ENCODE measurements around the gene SRGAP3. TPM values are rescaled to one million over a fixed set of nuclear protein-coding genes. Genes with fewer than 3 reads are reported as not detected.

Gene SRGAP3
- total RNA-seq, 1 donor from 2014 or later: 21.4 TPM

- DNase-seq (ENCODE audit: low spot score, unreplicated experiment): no peak
- H3K4me1 Mint-ChIP-seq (ENCODE audit: low read depth): peaks cover 10% of the 10 kb centered on the region
- peaks cover 4% of the 10 kb centered on the region for H3K27me3 Mint-ChIP-seq
- H3K9me3 Mint-ChIP-seq (ENCODE audit: low read depth): no peaks in the 10 kb centered on the region
- no peak for TF ChIP-seq CTCF (IDR thresholded peaks at IDR 0.05; ENCODE audit: unreplicated experiment)
- H3K36me3 Mint-ChIP-seq (ENCODE audit: insufficient read depth): peaks cover 2% of the 10 kb centered on the region
- no peak overlapping the region for H3K4me3 Mint-ChIP-seq (ENCODE audit: low read depth)
- no peak overlapping the region for H3K27ac Mint-ChIP-seq
These were observed 262.7 kb downstream of the SRGAP3 start for GRCh38 chr3:8986741-8987140.

- Mint-ChIP-seq H3K27me3 (peaks cover 6% of the 10 kb centered on the region), H3K9me3 (ENCODE audit: low read depth) (no peaks in the 10 kb centered on the region), H3K36me3 (ENCODE audit: insufficient read depth) (peaks cover 2% of the 10 kb centered on the region), H3K4me1 (ENCODE audit: low read depth) (peaks cover 10% of the 10 kb centered on the region), H3K4me3 (ENCODE audit: low read depth) (no peak overlapping the region), H3K27ac (no peak overlapping the region)
- TF ChIP-seq CTCF (IDR thresholded peaks at IDR 0.05; ENCODE audit: unreplicated experiment): no peak
- no peak for DNase-seq (ENCODE audit: low spot score, unreplicated experiment)
These were observed 263.6 kb downstream of the SRGAP3 start for GRCh38 chr3:8985876-8986275.

GRCh38 chr3:8985411-8985831, 264.0 kb downstream of the SRGAP3 start:
- Mint-ChIP-seq H3K4me3 (ENCODE audit: low read depth) (no peak overlapping the region), H3K9me3 (ENCODE audit: low read depth) (no peaks in the 10 kb centered on the region), H3K4me1 (ENCODE audit: low read depth) (peaks cover 10% of the 10 kb centered on the region), H3K36me3 (ENCODE audit: insufficient read depth) (peaks cover 2% of the 10 kb centered on the region), H3K27me3 (peaks cover 7% of the 10 kb centered on the region), H3K27ac (no peak overlapping the region)
- DNase-seq (ENCODE audit: low spot score, unreplicated experiment): no peak
- no peak for TF ChIP-seq CTCF (IDR thresholded peaks at IDR 0.05; ENCODE audit: unreplicated experiment)

- Mint-ChIP-seq H3K4me3 (ENCODE audit: low read depth) (no peak overlapping the region), H3K9me3 (ENCODE audit: low read depth) (no peaks in the 10 kb centered on the region), H3K27me3 (peaks cover 13% of the 10 kb centered on the region), H3K4me1 (ENCODE audit: low read depth) (peaks cover 10% of the 10 kb centered on the region), H3K27ac (no peak overlapping the region), H3K36me3 (ENCODE audit: insufficient read depth) (no peaks in the 10 kb centered on the region)
- TF ChIP-seq CTCF (IDR thresholded peaks at IDR 0.05; ENCODE audit: unreplicated experiment): no peak
- DNase-seq (ENCODE audit: low spot score, unreplicated experiment): no peak
These were observed 264.9 kb downstream of the SRGAP3 start for GRCh38 chr3:8984526-8984925.

- no peak overlapping the region for H3K4me3 Mint-ChIP-seq (ENCODE audit: low read depth)
- H3K27ac Mint-ChIP-seq: peak overlapping the region; percentile 78
- no peak for DNase-seq (ENCODE audit: low spot score, unreplicated experiment)
- no peaks in the 10 kb centered on the region for H3K36me3 Mint-ChIP-seq (ENCODE audit: insufficient read depth)
- no peak for TF ChIP-seq CTCF (IDR thresholded peaks at IDR 0.05; ENCODE audit: unreplicated experiment)
- peaks cover 10% of the 10 kb centered on the region for H3K4me1 Mint-ChIP-seq (ENCODE audit: low read depth)
- peaks cover 16% of the 10 kb centered on the region for H3K27me3 Mint-ChIP-seq
- no peaks in the 10 kb centered on the region for H3K9me3 Mint-ChIP-seq (ENCODE audit: low read depth)
These were observed 265.4 kb downstream of the SRGAP3 start for GRCh38 chr3:8984081-8984480.
